ENCODE measurements around the gene OSTF1. TPM values are rescaled to one million over a fixed set of nuclear protein-coding genes. Genes with fewer than 3 reads are reported as not detected.

OSTF1 gene
- polyA plus RNA-seq, 1 donor from 2014 or later, result 8.8 TPM

GRCh38 chr9:75164573-75164972, 76.3 kb downstream of the OSTF1 start:
- Histone ChIP-seq H3K27me3 (ENCODE audit: insufficient read depth, low read depth, low read length) (no peaks in the 10 kb centered on the region), H4K20me1 (ENCODE audit: insufficient read depth) (no peaks in the 10 kb centered on the region), H3K9ac (ENCODE audit: low read length) (no peak overlapping the region), H3K4me2 (ENCODE audit: low read length) (no peak overlapping the region), H3K9me2 (ENCODE audit: insufficient read depth, low read length) (no peaks in the 10 kb centered on the region), H3K4me3 (ENCODE audit: low read length) (no peak overlapping the region), H2AFZ (ENCODE audit: low read depth, low read length) (no peak overlapping the region), H3F3A (ENCODE audit: insufficient read depth, low read length, poor library complexity, severe bottlenecking) (no peaks in the 10 kb centered on the region), H3K27ac (ENCODE audit: low read length) (no peak overlapping the region), H3K9me3 (ENCODE audit: low read length) (no peaks in the 10 kb centered on the region), H3K79me2 (replicated peaks; ENCODE audit: insufficient read depth, low read length) (no peaks in the 10 kb centered on the region), H3K36me3 (ENCODE audit: insufficient read depth, low read length) (no peaks in the 10 kb centered on the region)
- TF ChIP-seq POLR2AphosphoS5 (IDR thresholded peaks at IDR 0.05), result no peak
- TF ChIP-seq CTCF (IDR thresholded peaks at IDR 0.05; ENCODE audit: poor library complexity, severe bottlenecking), result no peak
- TF ChIP-seq SMC3 (conservative IDR thresholded peaks at IDR 0.05; ENCODE audit: poor library complexity), result no peak
- no peak for TF ChIP-seq EP300 (conservative IDR thresholded peaks at IDR 0.05; ENCODE audit: poor library complexity, severe bottlenecking)
- no peak for TF ChIP-seq MXI1 (conservative IDR thresholded peaks at IDR 0.05; ENCODE audit: poor library complexity, severe bottlenecking)
- no peak for TF ChIP-seq REST (IDR thresholded peaks at IDR 0.05; ENCODE audit: borderline replicate concordance)

GRCh38 chr9:75167281-75167680, 79.0 kb downstream of the OSTF1 start:
- Histone ChIP-seq H3K79me2 (replicated peaks; ENCODE audit: insufficient read depth, low read length) (no peaks in the 10 kb centered on the region), H4K20me1 (ENCODE audit: insufficient read depth) (no peaks in the 10 kb centered on the region), H3K4me2 (ENCODE audit: low read length) (no peak overlapping the region), H3K27me3 (ENCODE audit: insufficient read depth, low read depth, low read length) (no peaks in the 10 kb centered on the region), H3F3A (ENCODE audit: insufficient read depth, low read length, poor library complexity, severe bottlenecking) (no peaks in the 10 kb centered on the region), H3K4me3 (ENCODE audit: low read length) (no peak overlapping the region), H2AFZ (ENCODE audit: low read depth, low read length) (no peak overlapping the region), H3K9ac (ENCODE audit: low read length) (no peak overlapping the region), H3K9me3 (ENCODE audit: low read length) (no peaks in the 10 kb centered on the region), H3K36me3 (ENCODE audit: insufficient read depth, low read length) (no peaks in the 10 kb centered on the region), H3K9me2 (ENCODE audit: insufficient read depth, low read length) (no peaks in the 10 kb centered on the region), H3K27ac (ENCODE audit: low read length) (no peak overlapping the region)
- TF ChIP-seq TAF1 (IDR thresholded peaks at IDR 0.05; ENCODE audit: low read depth) (no peak), MXI1 (conservative IDR thresholded peaks at IDR 0.05; ENCODE audit: poor library complexity, severe bottlenecking) (no peak), REST (IDR thresholded peaks at IDR 0.05; ENCODE audit: borderline replicate concordance) (no peak), CTCF (IDR thresholded peaks at IDR 0.05; ENCODE audit: poor library complexity, severe bottlenecking) (no peak), EP300 (conservative IDR thresholded peaks at IDR 0.05; ENCODE audit: poor library complexity, severe bottlenecking) (no peak), EZH2 (IDR thresholded peaks at IDR 0.05; ENCODE audit: borderline replicate concordance, insufficient read depth, low read length, poor library complexity, severe bottlenecking) (no peak), POLR2AphosphoS5 (IDR thresholded peaks at IDR 0.05) (no peak)
